SK-N-SH (cell line): ENCODE data around the gene PARD6A. TPM values are rescaled to one million over a fixed set of nuclear protein-coding genes. Genes with fewer than 3 reads are reported as not detected.
"Not testable (repeated sequence)": the region's sequence is repeated elsewhere in the genome, so short reads cannot be mapped to it uniquely, and the experiment has no call there.

ENCODE experiments used
- CTCF ChIA-PET: fragments of 300-600, 350-600 bp; formaldehyde crosslinking; extraction: SDS; loops from one replicate; lab custom pipeline; 2021; lab: Yijun Ruan, JAX
- POLR2A ChIA-PET: fragments of 350-600 bp; sonication (Branson Sonifier 250); formaldehyde crosslinking; extraction: SDS; loops from one replicate; lab custom pipeline; 2020; ENCODE audit warnings: antibody characterized with exemption, inconsistent platforms; lab: Yijun Ruan, JAX
- DNase-seq: peaks from one replicate; pipeline ENCODE4 v3.0.0; 2012
- H2AFZ ChIP-seq: fragments of 200-600 bp; sonication (generic); 2 replicates; pipeline ENCODE4 v1.8.1; 2016; ENCODE audit warnings: antibody characterized with exemption, mild to moderate bottlenecking, low read depth
- H3F3A ChIP-seq: fragments of 200-600 bp; sonication (generic); replicated peaks from 2 replicates; pipeline ENCODE3; 2016; ENCODE audit warnings: antibody characterized with exemption, mild to moderate bottlenecking; ENCODE audit not compliant: insufficient read depth
- H3K27ac ChIP-seq, 2 experiments: fragments of 200-500 bp in 1 of 2; fragments of 200-600 bp in 1 of 2; sonication (Bioruptor generic) in 1 of 2; sonication (generic), shearing (Covaris generic) in 1 of 2; 2 replicates each; pipeline versions ENCODE4 v1.5.1 to v1.6.1; 2014 to 2016; ENCODE audit warnings: low read depth in 2 of 2, inconsistent platforms in 1 of 2, low read length in 1 of 2, mild to moderate bottlenecking in 1 of 2, mixed read lengths in 1 of 2
- H3K27me3 ChIP-seq: fragments of 200-600 bp; sonication (generic), shearing (Covaris generic); 2 replicates; pipeline ENCODE4 v1.6.1; 2016; ENCODE audit warnings: mixed run types; ENCODE audit not compliant: insufficient read depth
- H3K36me3 ChIP-seq, 2 experiments: fragments of 200-500 bp in 1 of 2; fragments of 200-600 bp in 1 of 2; sonication (Bioruptor generic) in 1 of 2; sonication (generic) in 1 of 2; replicated peaks in 1 of 2; 2 replicates each; pipeline versions ENCODE3 to v1.5.1; 2014 to 2016; ENCODE audit warnings: low read length in 1 of 2, mild to moderate bottlenecking in 1 of 2; ENCODE audit not compliant: insufficient read depth in 2 of 2, control insufficient read depth in 1 of 2
- H3K4me1 ChIP-seq, 2 experiments: fragments of 200-500 bp in 1 of 2; fragments of 200-600 bp in 1 of 2; sonication (Bioruptor generic) in 1 of 2; sonication (generic), shearing (Covaris generic) in 1 of 2; 2 replicates each; pipeline versions ENCODE4 v1.5.1 to v1.6.1; 2014 to 2016; ENCODE audit warnings: low read depth in 1 of 2, low read length in 1 of 2, mixed run types in 1 of 2; ENCODE audit not compliant: insufficient read depth in 2 of 2, control insufficient read depth in 1 of 2
- H3K4me2 ChIP-seq: fragments of 200-600 bp; sonication (generic), shearing (Covaris generic); 2 replicates; pipeline ENCODE4 v1.6.1; 2017; ENCODE audit warnings: mixed run types
- H3K4me3 ChIP-seq, 2 experiments: fragments of 200-500 bp in 1 of 2; fragments of 200-600 bp in 1 of 2; sonication (Bioruptor generic) in 1 of 2; sonication (generic), shearing (Covaris generic) in 1 of 2; 2 replicates each; pipeline versions ENCODE4 v1.5.1 to v1.8.1; 2014 to 2016; ENCODE audit warnings: low read depth in 2 of 2, inconsistent platforms in 1 of 2, low read length in 1 of 2, mild to moderate bottlenecking in 1 of 2, mixed read lengths in 1 of 2, moderate library complexity in 1 of 2
- H3K79me2 ChIP-seq: fragments of 200-600 bp; sonication (generic); 2 replicates; pipeline ENCODE4 v1.8.1; 2017; ENCODE audit warnings: mild to moderate bottlenecking; ENCODE audit not compliant: insufficient read depth
- H3K9ac ChIP-seq: fragments of 200-600 bp; sonication (generic); 2 replicates; pipeline ENCODE4 v1.6.1; 2017; ENCODE audit warnings: mixed run types
- H3K9me2 ChIP-seq: fragments of 200-600 bp; sonication (generic); 2 replicates; pipeline ENCODE4 v1.6.1; 2017; ENCODE audit warnings: mixed run types
- H3K9me3 ChIP-seq: fragments of 200-600 bp; sonication (generic); 2 replicates; pipeline ENCODE4 v1.6.1; 2017; ENCODE audit warnings: mixed run types, mild to moderate bottlenecking, moderate library complexity
- H4K20me1 ChIP-seq: fragments of 200-600 bp; sonication (generic); 2 replicates; pipeline ENCODE4 v1.6.1; 2017; ENCODE audit warnings: mild to moderate bottlenecking, mixed run types; ENCODE audit not compliant: insufficient read depth
- EP300 ChIP-seq, 2 experiments: IDR thresholded peaks; 2 replicates each; pipeline versions ENCODE4 v1.4.0 to v1.6.1; 2012; ENCODE audit warnings: borderline replicate concordance in 1 of 2, low read depth in 1 of 2, low read length in 1 of 2
- FOXM1 ChIP-seq: IDR thresholded peaks from 2 replicates; pipeline ENCODE4 v1.4.0; 2012; ENCODE audit warnings: low read depth, mild to moderate bottlenecking
- GATA2 ChIP-seq: sonication (generic); formaldehyde crosslinking; IDR thresholded peaks from 2 replicates; pipeline ENCODE4 v1.5.0; 2020; ENCODE audit warnings: mild to moderate bottlenecking, missing genetic modification reagents
- MAX ChIP-seq: IDR thresholded peaks from 2 replicates; pipeline ENCODE4 v1.4.0; 2012; ENCODE audit warnings: low read depth
- MEF2A ChIP-seq: IDR thresholded peaks from 2 replicates; pipeline ENCODE4 v1.4.0; 2012; ENCODE audit warnings: low read depth, borderline replicate concordance
- MXI1 ChIP-seq: IDR thresholded peaks from 2 replicates; pipeline ENCODE4 v1.6.1; 2012; ENCODE audit warnings: mild to moderate bottlenecking, low read depth, low read length, improper control_type of control experiment
- NRF1 ChIP-seq: IDR thresholded peaks from 2 replicates; pipeline ENCODE4 v1.6.1; 2012; ENCODE audit warnings: low read depth, mild to moderate bottlenecking, low read length
- RAD21 ChIP-seq: IDR thresholded peaks from 2 replicates; pipeline ENCODE4 v1.6.1; 2012; ENCODE audit warnings: mild to moderate bottlenecking, low read length
- RCOR1 ChIP-seq: fragments of 150-350 bp; IDR thresholded peaks from 2 replicates; pipeline ENCODE4 v1.6.1; 2017; ENCODE audit warnings: antibody characterized with exemption, low read length
- REST ChIP-seq: IDR thresholded peaks from 2 replicates; pipeline ENCODE4 v1.6.1; 2012; ENCODE audit warnings: mild to moderate bottlenecking, low read depth, low read length, moderate library complexity
- YY1 ChIP-seq: IDR thresholded peaks from 2 replicates; pipeline ENCODE4 v1.4.0; 2012; ENCODE audit warnings: low read depth, mild to moderate bottlenecking
- WGBS: methylation state at CpG from one replicate; pipeline ENCODE4 v1.1.6; 2017; ENCODE audit warnings: low lambda C conversion rate; 5-methylcytosine and 5-hydroxymethylcytosine counted together
- polyA plus RNA-seq, 3 experiments: library from polyadenylated mRNA; depleted of rRNA; stranded (reverse); fragments of >200 nt; gene quantifications; 2 replicates each; pipeline ENCODE4 v1.2.3, GENCODE V29; 2012

The PARD6A gene
- polyA plus RNA-seq, 1 of the 3 experiments (the other 2 are of a cell fraction), result 9.0 TPM

DNA sequence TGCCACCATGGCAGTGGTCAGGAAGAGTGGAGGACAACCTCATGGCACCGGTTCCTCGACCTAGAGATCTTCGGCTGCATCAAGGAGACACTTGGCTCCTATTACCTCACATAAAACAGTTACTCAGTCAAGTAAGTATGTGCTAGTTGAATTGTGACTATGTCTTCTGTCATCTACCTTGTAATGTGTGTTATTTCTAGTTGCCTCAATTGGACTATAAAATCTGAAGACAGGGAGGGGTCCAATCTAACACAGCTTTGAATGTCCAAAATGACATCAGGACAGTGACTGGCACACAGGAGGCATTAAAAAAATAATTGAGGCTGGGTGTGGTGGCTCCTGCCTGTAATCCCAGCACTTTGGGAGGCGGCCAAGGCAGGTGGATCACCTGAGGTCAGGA is 23.0 kb downstream of the PARD6A start (continued):
- TF ChIP-seq YY1 (no peak), REST (no peak), RCOR1 (no peak)

DNA sequence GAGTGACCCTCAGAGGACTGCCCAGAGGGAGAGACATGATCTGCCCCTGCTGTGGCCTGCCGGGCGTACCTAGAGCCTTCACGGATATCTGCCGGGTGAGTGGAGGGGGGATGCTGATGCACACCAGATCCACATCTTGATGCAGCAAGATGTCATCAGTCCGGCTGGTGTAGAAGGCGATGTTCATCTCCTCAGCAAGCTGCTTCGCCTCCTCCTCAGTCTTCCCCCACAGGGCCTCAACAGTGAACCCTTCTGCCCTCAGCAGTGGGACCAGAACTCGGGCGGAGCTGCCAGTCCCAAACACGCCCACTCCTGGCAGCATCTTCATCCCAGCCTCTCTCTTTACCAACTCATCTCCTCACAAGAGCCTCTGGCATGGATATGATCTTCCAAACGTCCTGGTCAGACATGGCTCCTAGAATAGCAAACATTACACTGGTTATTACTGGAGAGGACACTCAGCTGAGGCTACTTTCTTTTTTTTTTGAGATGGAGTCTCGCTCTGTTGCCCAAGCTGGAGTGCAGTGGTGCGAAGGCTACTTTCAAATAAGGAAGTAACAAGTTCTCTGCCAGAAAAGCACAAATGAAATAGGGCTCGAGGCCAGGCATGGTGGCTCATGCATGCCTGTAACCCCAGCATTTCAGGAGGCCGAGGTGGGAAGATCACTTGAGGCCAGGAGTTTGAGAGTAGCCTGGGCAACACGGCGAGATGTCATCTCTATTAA is 24.8 kb downstream of the PARD6A start:
- 91% methylated on average over 13 of the region's 17 CpGs for WGBS
- CTCF ChIA-PET, result interaction anchor here (1.3 to 1.8 kb wide), 2 partner anchors 13 to 131 kb away, joined by 4 to 6 read pairs; no protein-coding TSS in a partner anchor

DNA sequence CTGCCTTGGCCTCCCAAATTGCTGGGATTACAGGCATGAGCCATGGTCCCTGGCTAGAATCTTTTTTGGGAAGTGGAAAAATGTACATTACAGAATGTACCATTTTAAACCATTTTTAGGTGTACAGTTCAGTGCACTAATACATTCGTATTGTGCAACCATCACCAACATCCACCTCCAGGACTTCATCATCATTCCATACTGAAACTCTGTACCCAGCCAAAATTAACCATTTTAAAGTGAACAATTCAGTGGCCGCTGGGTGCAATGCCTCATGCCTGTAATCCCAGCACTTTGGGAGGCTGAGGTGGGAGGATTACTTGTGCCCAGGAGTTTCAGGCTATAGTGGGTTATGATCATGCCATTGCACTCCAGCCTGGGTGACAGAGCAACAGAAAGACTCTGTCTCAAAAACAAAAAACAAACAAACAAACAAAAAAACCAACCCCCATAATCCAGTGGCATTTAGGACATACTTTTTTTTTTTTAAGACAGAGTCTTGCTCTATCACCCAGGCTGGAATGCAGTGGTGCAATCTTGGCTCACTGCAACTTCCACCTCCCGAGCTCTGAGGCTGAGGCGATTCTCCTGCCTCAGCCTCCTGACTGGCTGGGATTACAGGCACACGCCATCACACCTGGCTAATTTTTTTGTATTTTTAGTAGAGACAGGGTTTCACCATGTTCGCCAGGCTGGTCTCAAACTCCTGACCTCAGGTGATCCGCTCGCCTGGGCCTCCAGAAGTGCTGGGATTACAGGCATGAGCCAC is 32.9 kb downstream of the PARD6A start:
- H3K27me3 ChIP-seq, H3K9ac ChIP-seq, H3K4me1 ChIP-seq, H3K4me3 ChIP-seq, H3K9me3 ChIP-seq, H4K20me1 ChIP-seq, DNase-seq, H2AFZ ChIP-seq, H3K9me2 ChIP-seq, H3K4me2 ChIP-seq, H3K27ac ChIP-seq, POLR2A ChIA-PET, H3F3A ChIP-seq: not testable (repeated sequence)
- CTCF ChIA-PET, result interaction anchor here (1.0 kb wide), 1 partner anchor 173 kb away, joined by 3 read pairs; no protein-coding TSS in a partner anchor
- Histone ChIP-seq H3K36me3 (peaks cover 0 to 15% of the 10 kb centered on the region in 2 experiments), H3K79me2 (peaks cover 51% of the 10 kb centered on the region)
- 96% methylated on average over 8 of the region's 8 CpGs for WGBS

More for the DNA sequence above, 24.8 kb downstream of the PARD6A start:
- no peak for DNase-seq
- Histone ChIP-seq H3K4me1 (no peaks in the 10 kb centered on the region), H3K36me3 (peaks cover 14 to 20% of the 10 kb centered on the region in 2 experiments), H3K9me3 (no peaks in the 10 kb centered on the region), H3K27me3 (no peaks in the 10 kb centered on the region), H3K4me2 (no peak overlapping the region), H3K79me2 (peaks cover 10% of the 10 kb centered on the region; the same call in 1 of the 2 replicates), H3K9me2 (no peaks in the 10 kb centered on the region), H4K20me1 (no peaks in the 10 kb centered on the region), H3K9ac (no peak overlapping the region), H3K27ac (no peak overlapping the region), H3F3A (peaks cover 4% of the 10 kb centered on the region), H2AFZ (no peak overlapping the region), H3K4me3 (no peak overlapping the region)
- POLR2A ChIA-PET, result no interaction called here
- TF ChIP-seq MAX, result no peak
- TF ChIP-seq RAD21, result no peak
- TF ChIP-seq EP300 (IDR thresholded peaks at IDR 0.05; ENCODE audit: borderline replicate concordance in 1 of 2, low read depth in 1 of 2, low read length in 1 of 2), result no peak
- no peak for TF ChIP-seq NRF1
- TF ChIP-seq MXI1, result no peak
- no peak for TF ChIP-seq MEF2A
- TF ChIP-seq GATA2 (CRISPR knock-in tag), result no peak
- no peak for TF ChIP-seq FOXM1
